HCT116 (cell line): Measurements from ENCODE around the gene UMODL1.

Experiments used
- ATF3 ChIP-seq: IDR thresholded peaks from 2 replicates; pipeline ENCODE4 v1.6.1; 2012
- CEBPB ChIP-seq: IDR thresholded peaks from 2 replicates; pipeline ENCODE4 v1.6.1; 2012; ENCODE audit warnings: low read depth
- CTCF ChIP-seq, 3 experiments: fragments of 200-600 bp in 1 of 3; sonication (generic) in 1 of 3; IDR thresholded peaks in 2 of 3; conservative IDR thresholded peaks in 1 of 3; 2 replicates each; pipeline ENCODE4 v1.5.1; 2012 to 2017; ENCODE audit warnings: low read depth in 2 of 3, low read length in 2 of 3, antibody characterized with exemption in 1 of 3, borderline replicate concordance in 1 of 3, control low read depth in 1 of 3, mild to moderate bottlenecking in 1 of 3, mixed read lengths in 1 of 3, mixed run types in 1 of 3, moderate library complexity in 1 of 3; ENCODE audit not compliant: insufficient read depth in 1 of 3
- EZH2 ChIP-seq: fragments of 200-600 bp; sonication (generic); IDR thresholded peaks from 2 replicates; pipeline ENCODE4 v1.6.1; 2017; ENCODE audit warnings: antibody characterized with exemption, mixed run types
- FOSL1 ChIP-seq: IDR thresholded peaks from 2 replicates; pipeline ENCODE4 v1.6.1; 2012; ENCODE audit warnings: low read depth
- JUND ChIP-seq: IDR thresholded peaks from 2 replicates; pipeline ENCODE4 v1.6.1; 2012
- MAX ChIP-seq: IDR thresholded peaks from 2 replicates; pipeline ENCODE4 v1.6.1; 2012
- POLR2A ChIP-seq: IDR thresholded peaks from 2 replicates; pipeline ENCODE4 v1.7.0; 2011; ENCODE audit warnings: borderline replicate concordance; ENCODE audit not compliant: insufficient read depth, insufficient read length; ENCODE audit errors: extremely low read depth
- POLR2AphosphoS5 ChIP-seq: IDR thresholded peaks from 2 replicates; pipeline ENCODE4 v1.6.1; 2011; ENCODE audit warnings: mild to moderate bottlenecking, low read depth, low read length, moderate library complexity
- RAD21 ChIP-seq: IDR thresholded peaks from 2 replicates; pipeline ENCODE4 v1.6.1; 2012; ENCODE audit warnings: low read depth, mild to moderate bottlenecking
- SIN3A ChIP-seq: IDR thresholded peaks from 2 replicates; pipeline ENCODE4 v1.6.1; 2012; ENCODE audit warnings: low read depth
- SP1 ChIP-seq: IDR thresholded peaks from 2 replicates; pipeline ENCODE4 v1.6.1; 2012; ENCODE audit warnings: low read depth
- YY1 ChIP-seq: IDR thresholded peaks from 2 replicates; pipeline ENCODE4 v1.6.1; 2011; ENCODE audit warnings: low read length, low read depth, moderate library complexity, mild to moderate bottlenecking; ENCODE audit not compliant: insufficient replicate concordance; ENCODE audit errors: extremely low read depth

GRCh38 chr21:42043201-42043895 lies 27.8 kb upstream of the UMODL1 start:
- TF ChIP-seq POLR2AphosphoS5: no peak
- no peak for TF ChIP-seq MAX
- no peak for TF ChIP-seq CTCF (IDR thresholded peaks at IDR 0.05 in 2 of 3, conservative IDR thresholded peaks at IDR 0.05 in 1 of 3; ENCODE audit: borderline replicate concordance in 1 of 3, insufficient read depth in 1 of 3, low read depth in 2 of 3, low read length in 2 of 3)
- TF ChIP-seq CEBPB: no peak
- no peak for TF ChIP-seq EZH2
- no peak for TF ChIP-seq ATF3
- no peak for TF ChIP-seq SIN3A
- no peak for TF ChIP-seq POLR2A
- no peak for TF ChIP-seq JUND
- TF ChIP-seq FOSL1: no peak
- no peak for TF ChIP-seq RAD21
- no peak for TF ChIP-seq YY1
- no peak for TF ChIP-seq SP1
